Measurements from ENCODE around the gene C1orf50.
"Not testable (repeated sequence)": the region's sequence is repeated elsewhere in the genome, so short reads cannot be mapped to it uniquely, and the experiment has no call there.

C1orf50 gene

GRCh38 chr1:42801832-42802473 is 34.9 kb downstream of the C1orf50 start:
- DNase-seq (ENCODE audit: low spot score), result no peak

DNA sequence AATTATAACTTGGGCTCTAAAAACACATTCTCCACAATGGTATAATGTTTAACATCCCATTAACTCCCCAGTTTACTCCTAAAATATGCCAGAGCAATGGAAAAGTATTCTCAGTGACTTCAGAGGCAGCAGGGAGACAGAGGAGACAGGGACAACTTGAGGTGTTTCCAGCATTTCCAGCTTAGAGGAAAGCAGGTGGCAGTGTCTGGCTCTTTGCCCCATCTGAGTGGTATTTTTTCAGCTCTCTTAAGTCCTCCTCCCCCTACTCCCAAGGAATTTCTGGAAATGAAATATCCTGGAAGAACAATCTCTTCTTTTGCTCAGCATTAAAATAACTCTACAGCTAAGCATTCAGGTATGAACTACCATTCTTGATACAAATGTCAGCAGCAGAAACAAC is 39.1 kb downstream of the C1orf50 start:
- DNase-seq (ENCODE audit: low spot score), result no peak

DNA sequence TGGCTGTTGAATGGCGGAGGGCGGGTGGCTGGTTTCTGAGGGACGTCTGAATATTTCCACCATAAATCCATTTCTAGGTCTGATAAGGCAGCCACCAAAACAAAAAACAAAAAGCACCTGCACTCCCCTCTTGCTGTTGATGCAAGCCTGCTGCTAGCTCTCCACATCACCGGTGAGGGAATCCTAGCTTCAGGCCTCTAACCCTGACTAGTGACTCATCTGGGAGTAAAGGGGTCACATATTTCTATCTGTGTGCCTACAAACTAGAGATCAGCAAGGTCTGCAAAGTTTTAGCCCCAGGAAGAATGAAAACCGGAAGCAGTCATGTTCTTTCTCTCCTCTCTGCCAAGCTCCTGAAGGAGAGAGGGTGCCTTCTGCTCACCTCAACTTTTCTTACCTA is 39.5 kb downstream of the C1orf50 start:
- no peak for DNase-seq (ENCODE audit: low spot score)

GRCh38 chr1:42807056-42807668 is 40.1 kb downstream of the C1orf50 start:
- no peak for DNase-seq (ENCODE audit: low spot score)

GRCh38 chr1:42814815-42815214 is 47.8 kb downstream of the C1orf50 start:
- DNase-seq (ENCODE audit: low spot score), result not testable (repeated sequence)

GRCh38 chr1:42815941-42816584 is 49.0 kb downstream of the C1orf50 start:
- DNase-seq (ENCODE audit: low spot score), result peak; percentile 10

DNA sequence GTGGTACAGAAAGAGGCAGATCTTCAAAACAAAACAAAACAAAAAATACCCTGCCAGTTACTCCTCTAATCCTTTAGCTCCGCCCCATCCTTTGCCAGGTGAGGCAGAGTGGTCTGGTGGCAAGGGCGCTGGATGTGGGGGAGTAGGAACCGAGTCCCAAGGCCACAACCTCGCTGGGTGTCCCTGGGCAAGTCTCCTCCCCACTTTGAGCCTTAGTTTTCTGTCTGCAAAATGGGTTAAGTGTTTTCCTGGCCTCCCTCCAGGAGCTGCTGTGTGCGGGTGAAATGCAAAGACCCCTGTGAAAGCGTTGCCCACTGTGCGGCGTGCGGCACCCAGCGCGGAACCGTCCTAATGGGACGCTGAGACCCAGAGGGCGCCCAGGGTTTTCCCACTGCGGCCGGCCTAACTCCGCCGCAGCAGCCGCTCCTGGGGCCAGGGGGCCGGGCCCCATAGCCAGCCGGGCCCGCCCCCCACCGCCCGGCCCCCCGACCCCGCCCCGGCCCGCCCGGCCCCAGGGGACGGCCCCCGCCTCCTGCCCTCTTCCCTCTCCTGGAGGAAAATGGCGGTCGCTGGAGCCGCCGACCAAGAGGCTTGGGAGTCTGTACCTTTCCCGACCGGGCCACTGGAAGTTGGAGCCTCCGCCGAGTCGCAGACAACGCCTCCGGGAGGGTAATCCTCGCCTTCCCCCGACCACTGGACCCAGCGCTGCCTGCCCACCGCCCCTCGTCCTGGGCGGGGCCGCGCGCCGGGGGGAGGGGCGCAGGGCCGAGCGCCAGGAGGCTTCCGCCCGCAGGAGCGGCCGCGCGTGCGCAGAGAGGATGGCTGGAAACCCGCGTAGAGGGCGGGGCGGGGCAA is 49.8 kb downstream of the C1orf50 start, which contains the start of the genes ERMAP and SVBP:
TSS of gene ERMAP (plus strand) at position 538 of the 855 bp plus-strand sequence. CDS start 13,327 bp downstream, outside the sequence.
TSS of gene SVBP (minus strand) at position 813 of the 855 bp plus-strand sequence. CDS start 853 bp downstream, outside the sequence.
- DNase-seq (ENCODE audit: low spot score), result peak; percentile 83

- DNase-seq (ENCODE audit: low spot score), result no peak
These were observed 50.4 kb downstream of the C1orf50 start for GRCh38 chr1:42817440-42817767.

DNA sequence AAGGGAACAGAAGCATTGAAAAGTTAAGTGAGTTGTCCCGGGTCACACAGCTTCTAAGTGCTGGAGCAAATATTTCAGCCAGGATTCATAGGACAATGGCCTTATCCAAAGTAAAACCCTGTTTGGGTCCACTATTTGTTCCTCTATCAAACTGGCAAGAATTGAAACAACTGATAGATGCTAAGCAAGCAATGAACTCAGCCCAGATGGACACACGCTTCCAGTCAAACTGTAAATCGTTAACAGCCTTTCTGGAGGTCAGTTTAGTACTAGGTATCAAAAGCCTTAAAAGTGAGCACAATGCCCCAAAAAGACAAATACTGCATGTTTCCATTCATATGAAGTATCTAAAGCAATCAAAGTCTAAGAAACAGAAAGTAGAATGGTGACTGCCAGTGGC is 50.9 kb downstream of the C1orf50 start:
- DNase-seq (ENCODE audit: low spot score), result no peak

- no peak for DNase-seq (ENCODE audit: low spot score)
These were observed 53.8 kb downstream of the C1orf50 start for GRCh38 chr1:42820813-42821212.

GRCh38 chr1:42821690-42822089 is 54.6 kb downstream of the C1orf50 start:
- DNase-seq (ENCODE audit: low spot score), result no peak

DNA sequence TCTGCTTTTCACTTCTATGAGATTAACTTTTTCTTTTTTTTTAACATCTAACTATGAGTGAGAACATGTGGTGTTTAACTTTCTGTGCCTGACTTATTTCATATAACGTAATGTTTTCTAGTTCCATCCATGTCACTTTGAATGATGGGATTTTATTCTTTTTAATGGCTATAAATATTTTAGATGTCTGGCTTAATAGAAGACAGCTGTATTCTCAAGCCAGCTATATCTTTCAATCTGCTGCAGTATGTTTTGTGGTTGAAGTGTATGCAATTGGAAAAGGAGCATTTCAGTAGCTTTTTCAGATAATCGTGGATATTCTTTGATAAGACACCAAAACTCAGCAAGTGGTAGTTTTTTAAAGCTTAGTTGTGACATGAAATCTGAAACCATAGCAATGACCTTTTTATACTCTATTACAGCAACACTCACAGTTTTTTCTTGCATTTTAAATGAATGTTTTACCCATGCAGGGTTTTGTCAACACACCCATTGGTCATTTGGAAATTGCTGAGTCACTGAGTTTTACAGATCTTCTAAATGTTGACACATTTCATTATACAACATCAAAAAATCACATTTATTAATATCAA is 55.8 kb downstream of the C1orf50 start:
- DNase-seq (ENCODE audit: low spot score), result no peak

DNA sequence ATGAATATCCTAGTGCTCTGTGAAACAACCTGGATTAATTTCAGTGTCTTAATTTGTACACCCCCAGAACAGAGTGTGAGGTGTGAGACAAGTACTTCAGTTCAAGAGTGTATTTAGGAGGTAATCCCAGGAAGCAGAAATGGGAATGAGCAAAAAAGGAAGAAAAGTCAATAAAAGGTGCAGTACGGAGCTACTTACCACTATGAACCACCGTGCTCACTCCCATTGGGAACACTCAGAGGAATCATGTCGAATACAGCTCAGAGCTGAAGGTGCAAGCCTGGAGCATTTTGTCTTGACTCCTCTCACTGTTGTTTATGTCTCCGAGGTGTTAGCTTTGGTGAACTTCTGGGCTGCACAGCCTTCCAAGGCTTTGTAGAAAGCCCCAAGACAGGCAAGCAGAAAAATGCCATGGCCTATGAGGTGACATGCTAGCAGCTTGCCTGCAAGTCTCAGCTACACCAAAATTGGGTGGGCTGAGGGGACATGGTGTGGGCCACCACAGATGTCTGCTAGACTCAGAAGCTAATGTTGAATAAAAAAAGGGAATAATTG is 57.5 kb downstream of the C1orf50 start:
- no peak for DNase-seq (ENCODE audit: low spot score)

GRCh38 chr1:42825036-42825851 is 58.2 kb downstream of the C1orf50 start:
- no peak for DNase-seq (ENCODE audit: low spot score)

Measured in SW480 (cell line).